ENCODE measurements around the gene UVRAG.

- TF ChIP-seq CTCF (IDR thresholded peaks at IDR 0.05; ENCODE audit: low read depth, low read length, missing input control) (no peak), MAX (IDR thresholded peaks at IDR 0.05) (no peak), TAF1 (conservative IDR thresholded peaks at IDR 0.05) (no peak), ATF3 (IDR thresholded peaks at IDR 0.05) (no peak), EGR1 (IDR thresholded peaks at IDR 0.05; ENCODE audit: low read depth in 2 of 2) (no peak), YY1 (IDR thresholded peaks at IDR 0.05) (no peak), REST (IDR thresholded peaks at IDR 0.05) (no peak), SP1 (IDR thresholded peaks at IDR 0.05) (no peak)
Measured at GRCh38 chr11:76069001-76069400, 254.0 kb downstream of the UVRAG start.
